ENCODE measurements around the gene BLOC1S5.

DNA sequence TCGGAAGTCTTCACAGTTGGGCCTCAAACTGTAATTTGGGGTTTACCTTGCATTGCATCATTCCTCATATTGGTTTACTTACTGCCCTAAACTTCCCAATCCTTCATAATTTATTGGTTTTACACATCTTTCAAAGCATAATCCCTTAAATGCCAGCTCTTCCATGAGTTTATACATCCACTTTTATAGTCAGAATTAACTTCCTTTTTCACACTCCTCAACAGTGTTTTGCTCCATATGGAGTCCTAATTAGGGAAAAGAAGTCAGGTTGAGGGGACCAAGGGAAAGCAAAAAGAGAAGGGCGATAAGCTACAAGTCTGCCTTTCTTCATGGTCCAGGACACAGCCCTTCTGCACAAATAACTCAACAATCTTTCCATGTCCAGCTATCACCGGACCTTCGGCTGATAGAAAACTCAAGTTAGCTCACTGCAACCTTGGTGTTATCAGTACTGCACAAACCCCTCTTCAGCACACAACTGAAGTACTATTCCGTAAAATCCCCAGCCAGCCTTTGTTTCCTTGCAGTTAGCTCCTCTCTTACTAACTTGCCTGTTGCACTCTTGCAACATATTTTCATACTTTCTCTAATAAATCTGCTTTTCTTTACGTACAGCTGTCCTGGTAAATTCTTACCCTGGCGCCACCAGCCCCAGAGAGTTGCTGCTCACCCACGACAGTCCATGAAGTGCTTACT is 36.1 kb upstream of the BLOC1S5 start:
- TF ChIP-seq POLR2A (IDR thresholded peaks at IDR 0.05), result no peak
- TF ChIP-seq, protein P1, sequence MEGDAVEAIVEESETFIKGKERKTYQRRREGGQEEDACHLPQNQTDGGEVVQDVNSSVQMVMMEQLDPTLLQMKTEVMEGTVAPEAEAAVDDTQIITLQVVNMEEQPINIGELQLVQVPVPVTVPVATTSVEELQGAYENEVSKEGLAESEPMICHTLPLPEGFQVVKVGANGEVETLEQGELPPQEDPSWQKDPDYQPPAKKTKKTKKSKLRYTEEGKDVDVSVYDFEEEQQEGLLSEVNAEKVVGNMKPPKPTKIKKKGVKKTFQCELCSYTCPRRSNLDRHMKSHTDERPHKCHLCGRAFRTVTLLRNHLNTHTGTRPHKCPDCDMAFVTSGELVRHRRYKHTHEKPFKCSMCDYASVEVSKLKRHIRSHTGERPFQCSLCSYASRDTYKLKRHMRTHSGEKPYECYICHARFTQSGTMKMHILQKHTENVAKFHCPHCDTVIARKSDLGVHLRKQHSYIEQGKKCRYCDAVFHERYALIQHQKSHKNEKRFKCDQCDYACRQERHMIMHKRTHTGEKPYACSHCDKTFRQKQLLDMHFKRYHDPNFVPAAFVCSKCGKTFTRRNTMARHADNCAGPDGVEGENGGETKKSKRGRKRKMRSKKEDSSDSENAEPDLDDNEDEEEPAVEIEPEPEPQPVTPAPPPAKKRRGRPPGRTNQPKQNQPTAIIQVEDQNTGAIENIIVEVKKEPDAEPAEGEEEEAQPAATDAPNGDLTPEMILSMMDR (IDR thresholded peaks at IDR 0.05), result no peak

All from testis (tissue), 2 donors.